ENCODE results near the gene MAP3K1. TPM values are rescaled to one million over a fixed set of nuclear protein-coding genes. Genes with fewer than 3 reads are reported as not detected.

MAP3K1 gene
- total RNA-seq, 1 donor from 2014 or later: 10.4 TPM

DNA sequence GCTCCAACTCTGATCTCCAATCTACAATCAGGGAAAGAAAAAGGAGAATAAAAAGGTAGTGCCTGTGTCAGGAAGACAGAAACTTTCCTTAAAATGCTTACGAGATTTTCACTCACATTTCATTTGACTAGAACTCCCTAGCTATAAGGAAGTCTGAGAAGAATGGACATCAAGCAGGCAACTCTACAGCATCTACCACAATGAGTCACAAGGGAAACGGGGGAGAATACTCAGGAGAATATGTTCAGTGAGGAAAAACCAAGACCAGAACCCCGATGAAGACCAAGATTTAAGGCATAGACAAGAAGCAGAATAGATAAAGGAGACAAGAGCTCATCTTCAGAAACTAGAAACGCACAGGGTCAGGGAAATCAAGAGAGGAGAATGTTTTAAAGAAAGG is 85.0 kb downstream of the MAP3K1 start:
- Histone ChIP-seq H3K4me1 (ENCODE audit: insufficient read depth, low read length) (peaks cover 2% of the 10 kb centered on the region), H3K4me3 (ENCODE audit: insufficient read depth, low read depth, low read length) (peak overlapping the region; percentile 11), H3K4me2 (ENCODE audit: low read length) (peak overlapping the region; percentile 73), H3K79me2 (ENCODE audit: insufficient read depth, low read length) (no peaks in the 10 kb centered on the region), H3K27ac (ENCODE audit: low read depth, low read length) (no peak overlapping the region), H2AFZ (ENCODE audit: low read depth, low read length) (peak overlapping the region; percentile 27), H3K27me3 (ENCODE audit: insufficient read depth, low read length) (no peaks in the 10 kb centered on the region), H4K20me1 (ENCODE audit: insufficient read depth, low read length) (no peaks in the 10 kb centered on the region), H3K36me3 (ENCODE audit: insufficient read depth, low read length) (no peaks in the 10 kb centered on the region), H3K9me3 (ENCODE audit: insufficient read depth, low read depth, low read length) (no peaks in the 10 kb centered on the region), H3K9ac (ENCODE audit: low read length) (no peak overlapping the region)
- Mint-ChIP-seq H3K27ac (ENCODE audit: unreplicated experiment) (no peak overlapping the region), H3K4me3 (ENCODE audit: unreplicated experiment) (no peak overlapping the region), H3K27me3 (ENCODE audit: low read depth, unreplicated experiment) (peaks cover 4% of the 10 kb centered on the region), H3K4me1 (ENCODE audit: low read depth, unreplicated experiment) (no peaks in the 10 kb centered on the region), H3K9me3 (ENCODE audit: unreplicated experiment) (no peaks in the 10 kb centered on the region), H3K36me3 (ENCODE audit: low read depth, unreplicated experiment) (no peaks in the 10 kb centered on the region)
- TF ChIP-seq, protein P1, sequence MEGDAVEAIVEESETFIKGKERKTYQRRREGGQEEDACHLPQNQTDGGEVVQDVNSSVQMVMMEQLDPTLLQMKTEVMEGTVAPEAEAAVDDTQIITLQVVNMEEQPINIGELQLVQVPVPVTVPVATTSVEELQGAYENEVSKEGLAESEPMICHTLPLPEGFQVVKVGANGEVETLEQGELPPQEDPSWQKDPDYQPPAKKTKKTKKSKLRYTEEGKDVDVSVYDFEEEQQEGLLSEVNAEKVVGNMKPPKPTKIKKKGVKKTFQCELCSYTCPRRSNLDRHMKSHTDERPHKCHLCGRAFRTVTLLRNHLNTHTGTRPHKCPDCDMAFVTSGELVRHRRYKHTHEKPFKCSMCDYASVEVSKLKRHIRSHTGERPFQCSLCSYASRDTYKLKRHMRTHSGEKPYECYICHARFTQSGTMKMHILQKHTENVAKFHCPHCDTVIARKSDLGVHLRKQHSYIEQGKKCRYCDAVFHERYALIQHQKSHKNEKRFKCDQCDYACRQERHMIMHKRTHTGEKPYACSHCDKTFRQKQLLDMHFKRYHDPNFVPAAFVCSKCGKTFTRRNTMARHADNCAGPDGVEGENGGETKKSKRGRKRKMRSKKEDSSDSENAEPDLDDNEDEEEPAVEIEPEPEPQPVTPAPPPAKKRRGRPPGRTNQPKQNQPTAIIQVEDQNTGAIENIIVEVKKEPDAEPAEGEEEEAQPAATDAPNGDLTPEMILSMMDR (IDR thresholded peaks at IDR 0.05; ENCODE audit: insufficient read depth, low read depth, low read length): no peak
- no peak for TF ChIP-seq EZH2 (IDR thresholded peaks at IDR 0.05; ENCODE audit: insufficient read depth, low read length)
- FAIRE-seq (peak; percentile 17), DNase-seq (ENCODE audit: low read depth) (peak; percentile 20)

DNA sequence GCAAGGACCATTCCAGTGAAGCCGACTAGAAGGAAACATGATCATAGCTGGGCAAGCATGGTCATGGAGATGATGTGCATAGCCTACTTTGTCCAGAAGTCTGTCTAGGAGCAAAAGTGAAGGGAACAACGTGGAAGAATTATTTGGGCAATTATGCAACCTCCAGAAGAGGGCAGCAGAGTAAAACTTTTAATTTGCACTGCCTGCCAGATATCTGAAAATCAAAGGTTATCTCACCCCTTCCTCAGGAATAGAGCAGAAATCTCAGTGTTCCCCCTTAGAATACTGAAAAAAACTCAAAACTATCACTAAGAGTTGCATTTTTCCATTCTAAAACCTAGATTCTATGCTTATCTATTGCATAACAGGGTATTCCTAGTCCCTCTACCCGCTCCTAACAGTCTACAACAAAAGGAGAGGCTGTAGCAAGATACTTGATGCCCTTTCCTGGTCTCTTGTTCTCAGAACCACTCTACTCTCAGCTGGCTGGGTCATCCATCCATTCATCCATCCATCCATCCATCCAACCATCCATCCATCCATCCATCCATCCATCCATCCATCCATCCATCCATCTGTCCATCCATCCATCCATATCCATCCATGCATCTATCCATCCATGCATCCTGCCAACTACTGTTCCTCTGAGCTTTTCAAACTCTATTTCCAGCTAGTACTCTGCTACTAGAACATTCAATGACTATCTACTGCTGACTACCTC is 85.7 kb downstream of the MAP3K1 start:
- Histone ChIP-seq H3K27ac (ENCODE audit: low read depth, low read length) (no peak overlapping the region), H3K9ac (ENCODE audit: low read length) (no peak overlapping the region), H3K79me2 (ENCODE audit: insufficient read depth, low read length) (no peaks in the 10 kb centered on the region), H2AFZ (ENCODE audit: low read depth, low read length) (peak overlapping the region; percentile 27), H3K4me3 (ENCODE audit: insufficient read depth, low read depth, low read length) (peak overlapping the region; percentile 11), H3K27me3 (ENCODE audit: insufficient read depth, low read length) (no peaks in the 10 kb centered on the region), H3K9me3 (ENCODE audit: insufficient read depth, low read depth, low read length) (no peaks in the 10 kb centered on the region), H3K4me1 (ENCODE audit: insufficient read depth, low read length) (peaks cover 2% of the 10 kb centered on the region), H4K20me1 (ENCODE audit: insufficient read depth, low read length) (no peaks in the 10 kb centered on the region), H3K4me2 (ENCODE audit: low read length) (peak overlapping the region; percentile 73), H3K36me3 (ENCODE audit: insufficient read depth, low read length) (no peaks in the 10 kb centered on the region)
- Mint-ChIP-seq H3K27ac (ENCODE audit: unreplicated experiment) (no peak overlapping the region), H3K36me3 (ENCODE audit: low read depth, unreplicated experiment) (no peaks in the 10 kb centered on the region), H3K4me1 (ENCODE audit: low read depth, unreplicated experiment) (no peaks in the 10 kb centered on the region), H3K9me3 (ENCODE audit: unreplicated experiment) (no peaks in the 10 kb centered on the region), H3K4me3 (ENCODE audit: unreplicated experiment) (no peak overlapping the region), H3K27me3 (ENCODE audit: low read depth, unreplicated experiment) (peaks cover 4% of the 10 kb centered on the region)
- DNase-seq (ENCODE audit: low read depth) (peak; percentile 14), FAIRE-seq (peak; percentile 88)
- no peak for TF ChIP-seq EZH2 (IDR thresholded peaks at IDR 0.05; ENCODE audit: insufficient read depth, low read length)
- TF ChIP-seq, protein P1 (IDR thresholded peaks at IDR 0.05; ENCODE audit: insufficient read depth, low read depth, low read length): peak; percentile 69

DNA sequence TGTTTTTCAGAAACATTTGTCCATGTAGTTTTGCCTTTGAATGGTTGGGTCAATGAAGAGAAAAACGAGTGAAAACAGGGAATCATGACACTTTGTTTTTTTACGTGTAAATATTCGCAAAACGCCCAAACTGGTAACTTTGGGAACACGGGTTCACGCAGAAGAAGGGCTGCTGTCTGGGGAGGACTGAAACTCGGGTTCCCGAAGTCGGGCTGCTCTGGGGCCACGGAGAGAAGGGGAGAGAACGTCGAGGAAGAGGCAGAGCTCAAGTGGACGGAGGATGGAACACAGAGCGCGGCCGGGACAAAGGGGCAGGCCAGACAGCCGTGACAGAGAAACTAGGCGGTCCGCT is 93.6 kb downstream of the MAP3K1 start:
- no peak for FAIRE-seq
- H3K36me3 ChIP-seq (ENCODE audit: insufficient read depth, low read length): no peaks in the 10 kb centered on the region
- H3K79me2 ChIP-seq (ENCODE audit: insufficient read depth, low read length): no peaks in the 10 kb centered on the region
- H3K9me3 ChIP-seq (ENCODE audit: insufficient read depth, low read depth, low read length): no peaks in the 10 kb centered on the region
- DNase-seq (ENCODE audit: low read depth): no peak
- peak overlapping the region; percentile 95 for H2AFZ ChIP-seq (ENCODE audit: low read depth, low read length)
- peak overlapping the region; percentile 88 for H3K9ac ChIP-seq (ENCODE audit: low read length)
- H3K27me3 Mint-ChIP-seq (ENCODE audit: low read depth, unreplicated experiment): peaks cover under 1% of the 10 kb centered on the region
- H3K4me1 Mint-ChIP-seq (ENCODE audit: low read depth, unreplicated experiment): peaks cover 8% of the 10 kb centered on the region
- peak overlapping the region; percentile 91 for H3K4me2 ChIP-seq (ENCODE audit: low read length)
- H3K27ac Mint-ChIP-seq (ENCODE audit: unreplicated experiment): peak overlapping the region; percentile 93
- H4K20me1 ChIP-seq (ENCODE audit: insufficient read depth, low read length): no peaks in the 10 kb centered on the region
- H3K4me1 ChIP-seq (ENCODE audit: insufficient read depth, low read length): peaks cover 13% of the 10 kb centered on the region
- TF ChIP-seq EZH2 (IDR thresholded peaks at IDR 0.05; ENCODE audit: insufficient read depth, low read length): no peak
- TF ChIP-seq, protein P1 (IDR thresholded peaks at IDR 0.05; ENCODE audit: insufficient read depth, low read depth, low read length): no peak
- peak overlapping the region; percentile 74 for H3K4me3 ChIP-seq (ENCODE audit: insufficient read depth, low read depth, low read length)
- peak overlapping the region; percentile 86 for H3K4me3 Mint-ChIP-seq (ENCODE audit: unreplicated experiment)
- no peaks in the 10 kb centered on the region for H3K9me3 Mint-ChIP-seq (ENCODE audit: unreplicated experiment)
- no peaks in the 10 kb centered on the region for H3K36me3 Mint-ChIP-seq (ENCODE audit: low read depth, unreplicated experiment)
- no peaks in the 10 kb centered on the region for H3K27me3 ChIP-seq (ENCODE audit: insufficient read depth, low read length)
- H3K27ac ChIP-seq (ENCODE audit: low read depth, low read length): peak overlapping the region; percentile 91

All from astrocyte (in vitro differentiated cells and primary cell).